HepG2 (cell line): Measurements from ENCODE around the gene PIP5K1A. TPM values are rescaled to one million over a fixed set of nuclear protein-coding genes. Genes with fewer than 3 reads are reported as not detected.

ENCODE experiments used
- ATAC-seq: fragments of 200-7000 bp; cut with Tn5 transposase; 3 replicates; pipeline ENCODE4 v1.9.1; 2020; ENCODE audit warnings: mild to moderate bottlenecking, moderate library complexity
- BruUV-seq: library from RNA; stranded (reverse); fragments of 400-500 nt; replicated peaks from 2 replicates; lab custom pipeline; 2021; lab: Mats Ljungman, UMichigan
- CTCF ChIA-PET: fragments of 300-600 bp; formaldehyde crosslinking; extraction: SDS; loops from one replicate; lab custom pipeline; 2021; ENCODE audit warnings: low total read pairs, inconsistent platforms, low intra/inter-chr PET ratio; lab: Yijun Ruan, JAX
- POLR2A ChIA-PET: fragments of 350-600 bp; sonication (Branson Sonifier 250); formaldehyde crosslinking; loops from one replicate; lab custom pipeline; 2020; ENCODE audit warnings: antibody characterized with exemption, inconsistent platforms; lab: Yijun Ruan, JAX
- DNase-seq: peaks from one replicate; pipeline ENCODE4 v3.0.0-alpha.2; 2015; ENCODE audit warnings: low spot score
- FAIRE-seq: peaks from 3 replicates; lab custom pipeline; 2011; peaks lifted over from hg19 to GRCh38; lab: Jason Lieb, UNC
- H2AFZ ChIP-seq: one replicate; pipeline ENCODE4 v1.6.1; 2011; ENCODE audit warnings: low read length, inconsistent platforms
- H3K27ac ChIP-seq: fragments of 300-600 bp; 3 replicates; pipeline ENCODE4 v1.8.0; 2011; ENCODE audit warnings: mixed run types, mild to moderate bottlenecking, mixed read lengths, low read length, inconsistent platforms; ENCODE audit not compliant: insufficient read depth; ENCODE audit errors: extremely low read length
- H3K27me3 ChIP-seq, 2 experiments: fragments of 200-600 bp in 1 of 2; 2 replicates in 1 of 2; 3 replicates in 1 of 2; pipeline versions ENCODE4 v1.6.0 to v1.8.0; 2011; ENCODE audit warnings: low read length in 2 of 2, mild to moderate bottlenecking in 2 of 2, moderate library complexity in 2 of 2, inconsistent platforms in 1 of 2; ENCODE audit not compliant: insufficient read depth in 2 of 2, control insufficient read depth in 1 of 2
- H3K36me3 ChIP-seq, 2 experiments: fragments of 200-600 bp in 1 of 2; replicated peaks in 1 of 2; 2 replicates in 1 of 2; 3 replicates in 1 of 2; pipeline versions ENCODE4 v1.5.1 to v1.8.0; 2011; ENCODE audit warnings: low read length in 2 of 2, inconsistent platforms in 1 of 2; ENCODE audit not compliant: insufficient read depth in 2 of 2, control insufficient read depth in 1 of 2
- H3K4me1 ChIP-seq: 2 replicates; pipeline ENCODE4 v1.5.1; 2012; ENCODE audit warnings: low read length, inconsistent platforms; ENCODE audit not compliant: insufficient read depth
- H3K4me2 ChIP-seq: 2 replicates; pipeline ENCODE4 v1.6.0; 2011; ENCODE audit warnings: low read depth, low read length, inconsistent platforms
- H3K4me3 ChIP-seq, 3 experiments: fragments of 200-600 bp in 1 of 3; sonication (generic), shearing (Covaris generic) in 1 of 3; replicated peaks in 1 of 3; 2 replicates each; pipeline ENCODE4 v1.5.1; 2011 to 2016; ENCODE audit warnings: low read length in 3 of 3, inconsistent platforms in 2 of 3, low read depth in 2 of 3, mild to moderate bottlenecking in 2 of 3, control low read depth in 1 of 3, mixed read lengths in 1 of 3; ENCODE audit not compliant: insufficient read depth in 1 of 3
- H3K79me2 ChIP-seq: one replicate; pipeline ENCODE4 v1.6.1; 2011; ENCODE audit warnings: low read length, inconsistent platforms; ENCODE audit not compliant: insufficient read depth
- H3K9ac ChIP-seq: 2 replicates; pipeline ENCODE4 v1.6.0; 2011; ENCODE audit warnings: mild to moderate bottlenecking, low read depth, low read length, inconsistent platforms; ENCODE audit not compliant: insufficient read depth
- H3K9me3 ChIP-seq: 2 replicates; pipeline ENCODE4 v1.5.1; 2012; ENCODE audit warnings: mild to moderate bottlenecking, low read length
- H4K20me1 ChIP-seq: 2 replicates; pipeline ENCODE4 v1.6.0; 2011; ENCODE audit warnings: inconsistent platforms, mild to moderate bottlenecking, low read length, moderate library complexity; ENCODE audit not compliant: insufficient read depth
- CHD2 ChIP-seq: IDR thresholded peaks from 2 replicates; pipeline ENCODE4 v1.6.1; 2011; ENCODE audit warnings: low read depth, low read length, improper control_type of control experiment
- PHB2 ChIP-seq: fragments of 450-650 bp; IDR thresholded peaks from 2 replicates; pipeline ENCODE4 v1.6.1; 2018; ENCODE audit not compliant: partially characterized antibody
- ZNF720 ChIP-seq: sonication (generic); formaldehyde crosslinking; IDR thresholded peaks from 2 replicates; pipeline ENCODE4 v1.4.0; 2020; ENCODE audit warnings: missing genetic modification reagents
- WGBS: methylation state at CpG from one replicate; pipeline ENCODE4 v1.1.6; 2017; ENCODE audit warnings: low lambda C conversion rate; 5-methylcytosine and 5-hydroxymethylcytosine counted together
- in situ Hi-C: cut with HindIII; loops from 2 replicates; pipeline ENCODE4 v1.10.0; 2017; ENCODE audit warnings: low pct_unique_long_range_greater_than_20kb; ENCODE audit not compliant: extremely low pct_ligation_motif_present
- intact Hi-C: fragments of 100-400 bp; cut with micrococcal nuclease; formaldehyde crosslinking; loops from one replicate; pipeline ENCODE4 v1.10.0; 2022; ENCODE audit not compliant: unreplicated experiment
- polyA plus RNA-seq, 8 experiments: library from polyadenylated mRNA; depleted of rRNA in 3 of 8; stranded (reverse) in 7 of 8; unstranded in 1 of 8; fragments of >200 nt; fragmentation: Illumina TruSeq in 4 of 8; extraction: Trizol in 4 of 8; gene quantifications; 2 replicates each; pipeline versions ENCODE4 v1.2.1 to v1.2.3, GENCODE V29; 2011 to 2016; ENCODE audit warnings: low read depth in 4 of 8, missing spikeins in 1 of 8, mixed read lengths in 1 of 8; ENCODE audit not compliant: insufficient read depth in 1 of 8
- total RNA-seq, 5 experiments: library from RNA; depleted of rRNA; stranded (reverse); fragments of >200 nt; fragmentation: Illumina TruSeq; extraction: Trizol; gene quantifications; 2 replicates each; pipeline ENCODE4 v1.2.3, GENCODE V29; 2016; ENCODE audit warnings: low read depth in 1 of 5
- TF ChIP-seq, protein P1 (sequence below): sonication (generic); formaldehyde crosslinking; IDR thresholded peaks from 2 replicates; pipeline ENCODE4 v1.4.0; 2020; ENCODE audit warnings: missing genetic modification reagents
- TF ChIP-seq, protein P2 (sequence below): IDR thresholded peaks from 2 replicates; pipeline ENCODE4 v1.6.1; 2016; ENCODE audit warnings: missing compliant biosample characterization, missing genetic modification reagents, borderline replicate concordance
- TF ChIP-seq, protein P3 (sequence below): sonication (generic); formaldehyde crosslinking; IDR thresholded peaks from 2 replicates; pipeline ENCODE4 v1.4.0; 2020; ENCODE audit warnings: missing genetic modification reagents
- TF ChIP-seq, protein P4 (sequence below): sonication (generic); formaldehyde crosslinking; IDR thresholded peaks from 2 replicates; pipeline ENCODE4 v1.8.0; 2022; ENCODE audit warnings: mild to moderate bottlenecking, missing genetic modification reagents, moderate library complexity

Gene PIP5K1A
- total and polyA plus RNA-seq, 2 of the 13 experiments (the other 11 are each of a cell fraction or from before 2014, with no cell fraction given), result 45.3 to 65.1 TPM

DNA sequence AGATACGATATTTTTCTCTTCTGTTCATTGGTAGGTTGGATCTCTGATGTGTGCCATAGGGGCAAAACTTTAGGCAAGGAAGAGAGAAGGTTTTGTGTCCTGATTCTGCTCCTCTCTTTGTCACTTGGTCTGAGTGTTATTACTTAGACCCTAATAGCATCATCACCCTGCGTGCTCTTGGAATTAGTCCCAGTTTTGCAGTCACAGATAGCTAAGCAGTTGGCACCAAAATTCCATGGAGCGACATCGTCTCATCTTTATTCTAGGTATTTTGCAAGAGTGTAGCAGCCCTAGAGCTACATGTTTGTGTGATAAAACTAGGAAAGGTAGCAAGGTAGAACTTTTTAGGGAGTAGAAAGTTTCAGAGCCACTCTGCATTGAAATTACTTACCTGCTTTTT, 23.8 kb downstream of the PIP5K1A start:
- ATAC-seq (no peak), FAIRE-seq (no peak)

More for the DNA sequence above, 23.8 kb downstream of the PIP5K1A start:
- no peak overlapping the region for H2AFZ ChIP-seq
- H3K27ac ChIP-seq, result no peak overlapping the region
- H3K9me3 ChIP-seq, result no peaks in the 10 kb centered on the region
- POLR2A ChIA-PET, result interaction anchor here (1.1 kb wide), 1 partner anchor 16 kb away, joined by 3 read pairs; no protein-coding TSS in a partner anchor
- DNase-seq, result no peak
- intact Hi-C loops (no loop called here), in situ Hi-C loops (no loop called here)
- 99% methylated on average over 4 of the region's 4 CpGs for WGBS
- H3K4me2 ChIP-seq, result no peak overlapping the region
- H4K20me1 ChIP-seq, result 0 out of 2 replicates have a peak, but pooled peaks cover 3% of the 10 kb centered on the region
- peaks cover 48% of the 10 kb centered on the region for H3K79me2 ChIP-seq
- no TSS peak for BruUV-seq
- TF ChIP-seq PHB2, result no peak
- TF ChIP-seq, protein P1, sequence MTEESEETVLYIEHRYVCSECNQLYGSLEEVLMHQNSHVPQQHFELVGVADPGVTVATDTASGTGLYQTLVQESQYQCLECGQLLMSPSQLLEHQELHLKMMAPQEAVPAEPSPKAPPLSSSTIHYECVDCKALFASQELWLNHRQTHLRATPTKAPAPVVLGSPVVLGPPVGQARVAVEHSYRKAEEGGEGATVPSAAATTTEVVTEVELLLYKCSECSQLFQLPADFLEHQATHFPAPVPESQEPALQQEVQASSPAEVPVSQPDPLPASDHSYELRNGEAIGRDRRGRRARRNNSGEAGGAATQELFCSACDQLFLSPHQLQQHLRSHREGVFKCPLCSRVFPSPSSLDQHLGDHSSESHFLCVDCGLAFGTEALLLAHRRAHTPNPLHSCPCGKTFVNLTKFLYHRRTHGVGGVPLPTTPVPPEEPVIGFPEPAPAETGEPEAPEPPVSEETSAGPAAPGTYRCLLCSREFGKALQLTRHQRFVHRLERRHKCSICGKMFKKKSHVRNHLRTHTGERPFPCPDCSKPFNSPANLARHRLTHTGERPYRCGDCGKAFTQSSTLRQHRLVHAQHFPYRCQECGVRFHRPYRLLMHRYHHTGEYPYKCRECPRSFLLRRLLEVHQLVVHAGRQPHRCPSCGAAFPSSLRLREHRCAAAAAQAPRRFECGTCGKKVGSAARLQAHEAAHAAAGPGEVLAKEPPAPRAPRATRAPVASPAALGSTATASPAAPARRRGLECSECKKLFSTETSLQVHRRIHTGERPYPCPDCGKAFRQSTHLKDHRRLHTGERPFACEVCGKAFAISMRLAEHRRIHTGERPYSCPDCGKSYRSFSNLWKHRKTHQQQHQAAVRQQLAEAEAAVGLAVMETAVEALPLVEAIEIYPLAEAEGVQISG (CRISPR knock-in tag), result no peak
- TF ChIP-seq, protein P2, sequence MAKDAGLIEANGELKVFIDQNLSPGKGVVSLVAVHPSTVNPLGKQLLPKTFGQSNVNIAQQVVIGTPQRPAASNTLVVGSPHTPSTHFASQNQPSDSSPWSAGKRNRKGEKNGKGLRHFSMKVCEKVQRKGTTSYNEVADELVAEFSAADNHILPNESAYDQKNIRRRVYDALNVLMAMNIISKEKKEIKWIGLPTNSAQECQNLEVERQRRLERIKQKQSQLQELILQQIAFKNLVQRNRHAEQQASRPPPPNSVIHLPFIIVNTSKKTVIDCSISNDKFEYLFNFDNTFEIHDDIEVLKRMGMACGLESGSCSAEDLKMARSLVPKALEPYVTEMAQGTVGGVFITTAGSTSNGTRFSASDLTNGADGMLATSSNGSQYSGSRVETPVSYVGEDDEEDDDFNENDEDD (CRISPR knock-in tag), result no peak
- TF ChIP-seq, protein P3, sequence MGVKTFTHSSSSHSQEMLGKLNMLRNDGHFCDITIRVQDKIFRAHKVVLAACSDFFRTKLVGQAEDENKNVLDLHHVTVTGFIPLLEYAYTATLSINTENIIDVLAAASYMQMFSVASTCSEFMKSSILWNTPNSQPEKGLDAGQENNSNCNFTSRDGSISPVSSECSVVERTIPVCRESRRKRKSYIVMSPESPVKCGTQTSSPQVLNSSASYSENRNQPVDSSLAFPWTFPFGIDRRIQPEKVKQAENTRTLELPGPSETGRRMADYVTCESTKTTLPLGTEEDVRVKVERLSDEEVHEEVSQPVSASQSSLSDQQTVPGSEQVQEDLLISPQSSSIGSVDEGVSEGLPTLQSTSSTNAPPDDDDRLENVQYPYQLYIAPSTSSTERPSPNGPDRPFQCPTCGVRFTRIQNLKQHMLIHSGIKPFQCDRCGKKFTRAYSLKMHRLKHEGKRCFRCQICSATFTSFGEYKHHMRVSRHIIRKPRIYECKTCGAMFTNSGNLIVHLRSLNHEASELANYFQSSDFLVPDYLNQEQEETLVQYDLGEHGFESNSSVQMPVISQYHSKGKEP (CRISPR knock-in tag), result no peak
- TF ChIP-seq ZNF720 (CRISPR knock-in tag), result no peak
- TF ChIP-seq, protein P4, sequence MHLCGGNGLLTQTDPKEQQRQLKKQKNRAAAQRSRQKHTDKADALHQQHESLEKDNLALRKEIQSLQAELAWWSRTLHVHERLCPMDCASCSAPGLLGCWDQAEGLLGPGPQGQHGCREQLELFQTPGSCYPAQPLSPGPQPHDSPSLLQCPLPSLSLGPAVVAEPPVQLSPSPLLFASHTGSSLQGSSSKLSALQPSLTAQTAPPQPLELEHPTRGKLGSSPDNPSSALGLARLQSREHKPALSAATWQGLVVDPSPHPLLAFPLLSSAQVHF (CRISPR knock-in tag), result no peak
- TF ChIP-seq CHD2, result no peak
- TF ChIP-seq, all 625 proteins: peak for 0
- peaks cover 2% of the 10 kb centered on the region for H3K4me1 ChIP-seq
- no peaks in the 10 kb centered on the region for H3K27me3 ChIP-seq
- H3K36me3 ChIP-seq, result peaks cover 4 to 35% of the 10 kb centered on the region in 2 experiments; a peak in 4 of 5 replicates
- H3K4me3 ChIP-seq, result no peak overlapping the region
- CTCF ChIA-PET, result no interaction called here
- H3K9ac ChIP-seq, result no peak overlapping the region
